Keratinocyte (primary cell): ENCODE measurements around the gene IPPK.

Source experiments
- EZH2 ChIP-seq: IDR thresholded peaks from one replicate; pipeline ENCODE4 v1.6.1; 2012; ENCODE audit warnings: inconsistent platforms, mild to moderate bottlenecking, low read length, moderate library complexity
- TF ChIP-seq, protein P1 (sequence below), 3 experiments: IDR thresholded peaks in 1 of 3; conservative IDR thresholded peaks in 1 of 3; optimal IDR thresholded peaks in 1 of 3; 2 replicates in 2 of 3; 3 replicates in 1 of 3; pipeline versions ENCODE3 to v1.5.1; 2011; ENCODE audit warnings: low read length in 3 of 3, mild to moderate bottlenecking in 3 of 3, moderate library complexity in 2 of 3, control low read depth in 1 of 3, inconsistent platforms in 1 of 3; ENCODE audit not compliant: insufficient read depth in 2 of 3; ENCODE audit errors: extremely low read depth in 1 of 3

DNA sequence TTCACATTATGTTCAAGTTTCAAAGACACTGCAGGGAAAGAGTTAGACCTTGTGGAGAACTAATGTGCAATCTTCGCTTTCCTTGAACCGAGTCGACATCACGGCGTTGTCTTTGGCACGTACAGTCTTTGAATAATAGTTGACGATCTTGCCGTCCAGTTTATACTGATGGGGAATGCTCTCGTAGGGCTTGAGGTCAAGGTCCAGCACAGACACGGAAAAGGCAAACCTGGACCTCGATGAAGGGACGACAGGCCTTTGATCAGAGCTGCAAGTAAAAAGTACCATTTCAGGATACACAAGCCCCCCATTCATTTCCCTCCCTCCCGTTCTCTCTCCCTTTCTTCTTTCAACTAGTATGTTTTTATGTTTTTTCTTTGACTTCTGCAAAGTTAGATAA lies 54.1 kb downstream of the IPPK start:
- TF ChIP-seq, protein P1, sequence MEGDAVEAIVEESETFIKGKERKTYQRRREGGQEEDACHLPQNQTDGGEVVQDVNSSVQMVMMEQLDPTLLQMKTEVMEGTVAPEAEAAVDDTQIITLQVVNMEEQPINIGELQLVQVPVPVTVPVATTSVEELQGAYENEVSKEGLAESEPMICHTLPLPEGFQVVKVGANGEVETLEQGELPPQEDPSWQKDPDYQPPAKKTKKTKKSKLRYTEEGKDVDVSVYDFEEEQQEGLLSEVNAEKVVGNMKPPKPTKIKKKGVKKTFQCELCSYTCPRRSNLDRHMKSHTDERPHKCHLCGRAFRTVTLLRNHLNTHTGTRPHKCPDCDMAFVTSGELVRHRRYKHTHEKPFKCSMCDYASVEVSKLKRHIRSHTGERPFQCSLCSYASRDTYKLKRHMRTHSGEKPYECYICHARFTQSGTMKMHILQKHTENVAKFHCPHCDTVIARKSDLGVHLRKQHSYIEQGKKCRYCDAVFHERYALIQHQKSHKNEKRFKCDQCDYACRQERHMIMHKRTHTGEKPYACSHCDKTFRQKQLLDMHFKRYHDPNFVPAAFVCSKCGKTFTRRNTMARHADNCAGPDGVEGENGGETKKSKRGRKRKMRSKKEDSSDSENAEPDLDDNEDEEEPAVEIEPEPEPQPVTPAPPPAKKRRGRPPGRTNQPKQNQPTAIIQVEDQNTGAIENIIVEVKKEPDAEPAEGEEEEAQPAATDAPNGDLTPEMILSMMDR (optimal IDR thresholded peaks at IDR 0.05 in 1 of 3, IDR thresholded peaks at IDR 0.05 in 1 of 3, conservative IDR thresholded peaks at IDR 0.05 in 1 of 3; ENCODE audit: extremely low read depth in 1 of 3, insufficient read depth in 2 of 3, low read length in 3 of 3): no peak
- TF ChIP-seq EZH2: no peak
